Measurements from ENCODE around the gene MYL9.
"Not testable (repeated sequence)": the region's sequence is repeated elsewhere in the genome, so short reads cannot be mapped to it uniquely, and the experiment has no call there.

The MYL9 gene

DNA sequence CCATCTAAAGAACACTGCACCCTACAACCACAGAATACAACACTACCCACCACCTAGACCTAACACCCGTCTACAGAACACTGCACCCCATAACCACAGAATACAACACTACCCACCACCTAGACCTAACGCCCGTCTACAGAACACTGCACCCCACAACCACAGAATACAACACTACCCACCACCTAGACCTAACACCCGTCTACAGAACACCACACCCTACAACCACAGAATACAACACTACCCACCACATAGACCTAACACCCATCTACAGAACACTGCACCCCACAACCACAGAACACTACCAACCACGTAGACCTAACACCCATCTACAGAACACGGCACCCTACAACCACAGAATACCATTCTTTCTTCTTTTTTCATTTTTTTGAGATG is 23.4 kb downstream of the MYL9 start:
- H3K4me3 ChIP-seq (ENCODE audit: low read depth in 1 of 2, low read length in 2 of 2); H2AFZ ChIP-seq (ENCODE audit: low read depth, low read length); H3K9ac ChIP-seq (ENCODE audit: low read depth, low read length); H3K36me3 ChIP-seq (ENCODE audit: insufficient read depth, low read length); ATAC-seq (ENCODE audit: insufficient read depth, low read depth); DNase-seq; H3K79me2 ChIP-seq (ENCODE audit: insufficient read depth, low read length); H3K4me1 ChIP-seq (ENCODE audit: insufficient read depth, low read length); H3K27ac ChIP-seq (ENCODE audit: low read length); H3K27me3 ChIP-seq (ENCODE audit: insufficient read depth, low read length, poor library complexity); H3K9me3 ChIP-seq (ENCODE audit: insufficient read depth, low read length, severe bottlenecking); H3K4me2 ChIP-seq (ENCODE audit: insufficient read depth, low read length); H4K20me1 ChIP-seq (ENCODE audit: insufficient read depth, low read length): not testable (repeated sequence)

GRCh38 chr20:36565520-36565919 is 24.2 kb downstream of the MYL9 start:
- Histone ChIP-seq H3K27me3 (ENCODE audit: insufficient read depth, low read length, poor library complexity) (no peaks in the 10 kb centered on the region), H3K27ac (ENCODE audit: low read length) (no peak overlapping the region), H3K4me2 (ENCODE audit: insufficient read depth, low read length) (no peak overlapping the region), H3K4me3 (ENCODE audit: low read depth in 1 of 2, low read length in 2 of 2) (no peak overlapping the region), H2AFZ (ENCODE audit: low read depth, low read length) (no peak overlapping the region), H3K4me1 (ENCODE audit: insufficient read depth, low read length) (no peaks in the 10 kb centered on the region), H3K36me3 (ENCODE audit: insufficient read depth, low read length) (no peaks in the 10 kb centered on the region), H3K79me2 (ENCODE audit: insufficient read depth, low read length) (no peaks in the 10 kb centered on the region), H3K9me3 (ENCODE audit: insufficient read depth, low read length, severe bottlenecking) (peaks cover 2% of the 10 kb centered on the region), H3K9ac (ENCODE audit: low read depth, low read length) (no peak overlapping the region), H4K20me1 (ENCODE audit: insufficient read depth, low read length) (no peaks in the 10 kb centered on the region)
- ATAC-seq (ENCODE audit: insufficient read depth, low read depth) (no peak), DNase-seq (no peak)
- TF ChIP-seq, protein P1, sequence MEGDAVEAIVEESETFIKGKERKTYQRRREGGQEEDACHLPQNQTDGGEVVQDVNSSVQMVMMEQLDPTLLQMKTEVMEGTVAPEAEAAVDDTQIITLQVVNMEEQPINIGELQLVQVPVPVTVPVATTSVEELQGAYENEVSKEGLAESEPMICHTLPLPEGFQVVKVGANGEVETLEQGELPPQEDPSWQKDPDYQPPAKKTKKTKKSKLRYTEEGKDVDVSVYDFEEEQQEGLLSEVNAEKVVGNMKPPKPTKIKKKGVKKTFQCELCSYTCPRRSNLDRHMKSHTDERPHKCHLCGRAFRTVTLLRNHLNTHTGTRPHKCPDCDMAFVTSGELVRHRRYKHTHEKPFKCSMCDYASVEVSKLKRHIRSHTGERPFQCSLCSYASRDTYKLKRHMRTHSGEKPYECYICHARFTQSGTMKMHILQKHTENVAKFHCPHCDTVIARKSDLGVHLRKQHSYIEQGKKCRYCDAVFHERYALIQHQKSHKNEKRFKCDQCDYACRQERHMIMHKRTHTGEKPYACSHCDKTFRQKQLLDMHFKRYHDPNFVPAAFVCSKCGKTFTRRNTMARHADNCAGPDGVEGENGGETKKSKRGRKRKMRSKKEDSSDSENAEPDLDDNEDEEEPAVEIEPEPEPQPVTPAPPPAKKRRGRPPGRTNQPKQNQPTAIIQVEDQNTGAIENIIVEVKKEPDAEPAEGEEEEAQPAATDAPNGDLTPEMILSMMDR (IDR thresholded peaks at IDR 0.05; ENCODE audit: borderline replicate concordance, extremely low read depth, low read length, poor library complexity, severe bottlenecking) = no peak
- TF ChIP-seq EZH2 (IDR thresholded peaks at IDR 0.05; ENCODE audit: borderline replicate concordance, low read depth, low read length, severe bottlenecking) = no peak

DNA sequence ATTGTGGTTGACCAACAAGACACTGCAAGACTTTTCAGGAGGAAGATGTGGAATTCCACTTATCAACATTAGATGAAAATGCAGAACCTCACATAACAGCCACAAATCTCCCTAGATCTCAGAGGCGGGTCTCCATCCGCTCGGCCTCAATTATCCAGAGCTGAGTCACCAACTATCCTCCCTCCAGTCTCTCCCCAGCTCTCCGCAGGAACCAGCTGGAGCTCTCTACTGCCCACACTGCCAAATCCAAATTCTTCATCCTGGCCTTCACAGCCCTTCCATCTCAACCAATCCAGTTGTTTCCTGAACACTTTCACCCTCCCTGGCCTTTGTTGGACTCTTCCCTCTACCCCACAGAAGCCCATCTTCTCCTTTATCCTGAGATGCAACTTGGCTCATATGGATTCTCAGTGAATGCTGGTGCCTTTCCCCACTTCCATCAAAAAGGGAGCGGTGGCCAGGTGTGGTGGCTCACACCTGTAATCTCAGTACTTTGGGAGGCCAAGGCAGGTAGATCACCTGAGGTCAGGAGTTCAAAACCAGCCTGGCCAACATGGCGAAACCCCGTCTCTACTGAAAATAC is 28.6 kb downstream of the MYL9 start:
- Histone ChIP-seq H4K20me1 (ENCODE audit: insufficient read depth, low read length) (peaks cover 2% of the 10 kb centered on the region), H3K4me2 (ENCODE audit: insufficient read depth, low read length) (no peak overlapping the region), H3K4me3 (ENCODE audit: low read depth in 1 of 2, low read length in 2 of 2) (no peak overlapping the region), H3K79me2 (ENCODE audit: insufficient read depth, low read length) (peaks cover 15% of the 10 kb centered on the region), H3K27ac (ENCODE audit: low read length) (no peak overlapping the region), H3K9me3 (ENCODE audit: insufficient read depth, low read length, severe bottlenecking) (peaks cover 2% of the 10 kb centered on the region), H2AFZ (ENCODE audit: low read depth, low read length) (no peak overlapping the region), H3K9ac (ENCODE audit: low read depth, low read length) (no peak overlapping the region), H3K27me3 (ENCODE audit: insufficient read depth, low read length, poor library complexity) (no peaks in the 10 kb centered on the region), H3K4me1 (ENCODE audit: insufficient read depth, low read length) (peaks cover 21% of the 10 kb centered on the region), H3K36me3 (ENCODE audit: insufficient read depth, low read length) (no peaks in the 10 kb centered on the region; the same call in 1 of the 2 replicates)
- no peak for ATAC-seq (ENCODE audit: insufficient read depth, low read depth)
- DNase-seq = no peak
- no peak for TF ChIP-seq EZH2 (IDR thresholded peaks at IDR 0.05; ENCODE audit: borderline replicate concordance, low read depth, low read length, severe bottlenecking)
- TF ChIP-seq, protein P1 (IDR thresholded peaks at IDR 0.05; ENCODE audit: borderline replicate concordance, extremely low read depth, low read length, poor library complexity, severe bottlenecking) = no peak

- no peaks in the 10 kb centered on the region for H3K27me3 ChIP-seq (ENCODE audit: insufficient read depth, low read length, poor library complexity)
- no peak for ATAC-seq (ENCODE audit: insufficient read depth, low read depth)
- H3K4me2 ChIP-seq (ENCODE audit: insufficient read depth, low read length) = peak overlapping the region; percentile 95
- 0 out of 4 replicates have a peak overlapping the region, but pooled peaks of 1 of the 2 experiments have one; percentile 58 for H3K4me3 ChIP-seq (ENCODE audit: low read depth in 1 of 2, low read length in 2 of 2)
- H3K79me2 ChIP-seq (ENCODE audit: insufficient read depth, low read length) = peaks cover 34% of the 10 kb centered on the region
- no peaks in the 10 kb centered on the region for H3K9me3 ChIP-seq (ENCODE audit: insufficient read depth, low read length, severe bottlenecking)
- H3K9ac ChIP-seq (ENCODE audit: low read depth, low read length) = peak overlapping the region; percentile 56
- no peak for TF ChIP-seq EZH2 (IDR thresholded peaks at IDR 0.05; ENCODE audit: borderline replicate concordance, low read depth, low read length, severe bottlenecking)
- TF ChIP-seq, protein P1 (IDR thresholded peaks at IDR 0.05; ENCODE audit: borderline replicate concordance, extremely low read depth, low read length, poor library complexity, severe bottlenecking) = no peak
- H3K36me3 ChIP-seq (ENCODE audit: insufficient read depth, low read length) = peaks cover 14% of the 10 kb centered on the region
- H2AFZ ChIP-seq (ENCODE audit: low read depth, low read length) = peak overlapping the region; percentile 89
- no peak for DNase-seq
- H3K27ac ChIP-seq (ENCODE audit: low read length) = peak overlapping the region; percentile 78; the same call in 1 of the 2 replicates
- peaks cover 37% of the 10 kb centered on the region for H3K4me1 ChIP-seq (ENCODE audit: insufficient read depth, low read length)
- H4K20me1 ChIP-seq (ENCODE audit: insufficient read depth, low read length) = peaks cover 19% of the 10 kb centered on the region
Measured at GRCh38 chr20:36571564-36572504, 30.5 kb downstream of the MYL9 start.
